ENCODE results near the gene NRP1.

Gene NRP1

GRCh38 chr10:33349268-33349667, 14.8 kb upstream of the NRP1 start:
- DNase-seq (ENCODE audit: low spot score): no peak

DNA sequence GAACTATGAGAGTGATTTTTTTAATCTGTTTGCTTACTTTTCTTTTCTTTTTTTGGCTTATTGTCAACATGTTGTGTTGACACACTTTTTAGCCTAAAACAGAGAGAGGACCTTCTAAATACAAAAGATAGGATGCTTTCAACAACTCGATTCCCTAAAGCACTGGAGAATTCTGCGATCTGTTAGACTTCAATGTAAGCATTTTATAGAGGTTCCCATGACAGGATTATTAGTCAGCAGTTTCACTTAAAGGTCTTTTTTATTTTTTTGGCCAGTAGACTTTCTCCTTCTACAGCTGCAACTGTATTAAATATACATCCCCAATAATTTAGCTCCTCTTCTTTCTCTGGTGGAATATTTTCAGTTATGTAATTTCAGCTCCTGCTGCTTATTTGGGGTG, 12.7 kb upstream of the NRP1 start:
- no peak for DNase-seq (ENCODE audit: low spot score)

DNA sequence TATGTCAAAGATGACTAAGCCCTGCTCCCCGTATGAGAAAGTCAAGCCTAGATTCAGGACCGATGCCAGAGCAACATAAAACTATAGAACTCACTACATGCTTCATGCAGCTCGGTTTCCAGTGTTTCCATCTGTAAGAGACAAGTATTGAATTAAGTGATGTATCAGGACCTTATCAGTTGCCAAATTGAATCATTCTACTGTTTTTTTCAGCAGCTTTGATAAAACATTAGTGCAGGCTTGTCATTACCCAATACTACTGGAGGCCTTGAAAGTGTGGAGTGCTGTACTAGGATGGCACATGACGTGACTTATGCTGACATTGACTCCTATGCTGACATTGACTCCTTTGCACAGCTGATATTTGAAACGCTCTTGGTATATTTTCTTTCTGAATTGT, 10.8 kb upstream of the NRP1 start:
- no peak for DNase-seq (ENCODE audit: low spot score)

GRCh38 chr10:33344676-33345075, 10.2 kb upstream of the NRP1 start:
- DNase-seq (ENCODE audit: low spot score): no peak

DNA sequence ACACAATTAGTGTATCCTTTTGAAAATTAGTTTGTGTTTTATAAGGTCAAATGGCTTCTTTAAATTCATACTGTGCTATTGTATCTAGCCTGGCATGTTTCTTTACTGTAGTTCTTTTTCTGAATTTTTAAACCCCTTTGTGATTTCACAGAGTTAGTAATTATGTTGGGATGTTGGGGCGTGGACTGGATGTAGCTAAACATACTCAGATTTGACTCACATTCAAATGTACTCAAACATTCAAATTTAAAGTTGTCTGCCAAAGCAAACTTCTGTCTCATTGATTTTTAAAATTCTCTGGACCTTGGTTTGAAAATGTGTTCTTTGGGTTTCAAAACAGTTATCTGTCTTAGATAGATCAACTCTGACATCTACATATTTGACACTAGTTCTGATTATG, 7.2 kb upstream of the NRP1 start:
- no peak for DNase-seq (ENCODE audit: low spot score)

GRCh38 chr10:33337326-33337957, 3.0 kb upstream of the NRP1 start:
- DNase-seq (ENCODE audit: low spot score): no peak

GRCh38 chr10:33336582-33337325, 2.3 kb upstream of the NRP1 start:
- DNase-seq (ENCODE audit: low spot score): no peak

DNA sequence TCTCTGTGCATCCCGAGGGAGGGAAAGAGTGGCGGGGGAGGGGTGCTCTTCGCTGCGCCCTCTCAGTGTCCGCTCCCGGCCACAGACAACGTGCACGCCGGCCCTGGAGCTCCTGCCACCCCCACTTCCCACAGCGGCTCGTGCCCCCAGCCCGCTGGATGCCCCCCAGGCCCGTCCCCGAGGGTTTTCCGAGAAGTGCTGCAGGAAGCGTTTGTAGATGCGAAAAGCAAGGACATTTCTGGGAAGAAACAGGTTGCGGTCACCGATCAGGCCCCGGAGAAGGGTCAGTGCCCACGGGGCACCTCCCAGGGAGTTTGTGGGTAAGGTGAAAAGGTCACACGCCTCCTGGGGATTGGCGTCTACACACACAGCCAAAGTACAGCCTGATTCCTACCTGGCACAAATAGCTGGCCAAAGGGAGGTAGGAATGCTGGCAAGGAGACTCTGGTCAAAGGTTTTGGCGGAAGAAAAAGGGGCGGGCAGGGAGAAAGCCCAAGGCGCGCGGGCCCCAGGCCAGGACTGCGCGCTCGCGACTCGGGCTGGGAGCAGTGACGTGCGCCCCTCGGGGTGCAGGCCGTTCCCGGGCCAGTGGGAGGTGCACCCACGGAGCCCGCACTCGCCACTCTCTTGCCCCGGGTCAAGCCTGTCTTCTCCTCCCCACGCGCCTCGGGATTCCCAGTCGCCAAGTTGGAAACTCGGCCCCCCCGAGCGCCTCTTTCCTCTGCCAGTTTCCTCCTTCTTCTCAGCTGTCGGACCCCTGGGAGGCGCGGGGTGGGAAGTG, 1.5 kb upstream of the NRP1 start:
- no peak for DNase-seq (ENCODE audit: low spot score)

DNA sequence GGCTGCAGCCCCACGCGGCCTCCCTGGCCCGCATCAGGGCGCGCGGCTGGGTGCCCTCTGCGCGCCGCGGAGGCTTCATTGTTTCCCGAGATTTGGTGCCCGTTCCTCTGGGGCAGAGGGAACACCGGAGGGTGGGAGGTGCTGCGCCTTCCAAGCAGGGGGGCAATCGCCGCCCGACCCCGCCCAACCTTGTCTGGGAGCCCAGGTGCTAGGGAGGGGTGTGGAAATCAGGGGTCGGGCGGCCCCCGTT, 1.0 kb upstream of the NRP1 start:
- no peak for DNase-seq (ENCODE audit: low spot score)

DNA sequence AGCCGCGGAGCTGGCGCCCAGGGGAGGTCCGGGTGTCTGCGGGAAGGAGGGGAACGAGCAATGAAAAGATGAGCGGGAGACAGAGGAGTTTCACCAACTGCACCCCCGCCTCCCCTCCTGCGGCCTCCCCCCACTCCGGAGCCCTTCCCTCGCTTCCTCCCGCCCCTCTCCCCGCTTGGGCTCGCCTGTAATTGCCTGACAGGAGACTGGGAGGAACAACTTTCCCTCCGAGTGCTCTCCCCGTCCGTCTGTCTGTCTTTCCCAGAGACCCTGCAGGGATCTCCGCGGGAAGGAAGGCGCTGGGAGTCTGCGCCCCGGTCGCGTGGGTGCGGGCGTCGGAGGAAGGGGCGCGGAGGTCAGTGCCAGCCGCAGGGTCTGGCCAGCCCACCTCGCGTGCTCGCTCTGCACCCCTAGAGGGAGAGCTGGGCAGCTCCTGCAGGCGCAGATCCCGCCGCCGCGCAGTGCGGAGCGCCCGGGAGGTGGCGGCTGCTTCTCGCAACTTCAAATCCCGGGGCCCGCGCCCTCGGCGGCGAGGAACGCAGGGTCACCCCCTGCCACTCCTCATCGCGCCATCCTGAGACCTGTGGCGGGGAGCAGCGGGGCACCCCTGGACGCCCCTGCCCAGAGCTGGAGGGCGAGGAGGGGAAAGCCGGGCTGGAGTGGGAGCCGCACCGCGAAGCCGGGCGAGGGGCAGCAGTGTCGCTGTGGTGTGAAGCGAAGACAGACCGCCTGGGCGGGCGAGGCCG, 511 bp upstream of the NRP1 start:
- no peak for DNase-seq (ENCODE audit: low spot score)

- no peak for DNase-seq (ENCODE audit: low spot score)
Measured at GRCh38 chr10:33333260-33334101, 986 bp downstream of the NRP1 start.

GRCh38 chr10:33332183-33333065, 2.0 kb downstream of the NRP1 start:
- DNase-seq (ENCODE audit: low spot score): no peak

DNA sequence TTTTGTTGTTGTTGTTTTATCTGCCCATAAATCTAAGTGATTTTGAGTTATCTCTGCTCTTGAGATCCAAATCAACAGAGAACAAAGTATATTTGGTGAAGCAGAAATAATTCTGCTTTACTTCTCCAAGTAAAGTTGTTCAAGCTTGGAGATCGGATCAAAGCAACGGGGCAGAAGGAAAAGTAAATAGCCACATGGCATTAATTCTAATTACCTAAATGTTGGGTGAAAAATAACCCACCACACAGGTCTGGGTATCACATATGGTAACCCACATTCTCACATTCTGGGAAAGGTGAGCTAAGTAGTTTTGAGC, 3.1 kb downstream of the NRP1 start:
- no peak for DNase-seq (ENCODE audit: low spot score)

GRCh38 chr10:33330543-33331378, 3.7 kb downstream of the NRP1 start:
- DNase-seq (ENCODE audit: low spot score): peak; percentile 21

DNA sequence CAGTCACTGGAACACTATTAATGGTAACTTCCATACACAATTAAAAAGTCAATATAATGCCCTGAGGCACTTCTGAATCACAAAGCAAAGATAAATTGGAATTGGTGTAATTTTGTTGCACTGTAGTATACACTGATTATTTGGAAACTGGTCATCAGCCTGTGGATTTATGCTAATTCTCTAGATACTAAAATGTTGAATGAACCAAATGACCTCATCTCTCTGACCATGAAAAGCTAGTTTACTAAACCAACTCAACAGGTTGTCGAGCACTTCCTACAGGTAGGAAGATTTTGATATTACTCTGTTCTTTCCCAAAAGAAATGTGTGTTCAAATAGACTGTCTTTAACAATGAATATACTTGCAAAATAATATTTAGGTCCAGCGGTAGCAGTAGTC, 5.3 kb downstream of the NRP1 start:
- no peak for DNase-seq (ENCODE audit: low spot score)

GRCh38 chr10:33328253-33328652, 6.2 kb downstream of the NRP1 start:
- no peak for DNase-seq (ENCODE audit: low spot score)

- DNase-seq (ENCODE audit: low spot score): no peak
Measured at GRCh38 chr10:33327751-33328150, 6.7 kb downstream of the NRP1 start.

GRCh38 chr10:33326933-33327332, 7.5 kb downstream of the NRP1 start:
- DNase-seq (ENCODE audit: low spot score): no peak

DNA sequence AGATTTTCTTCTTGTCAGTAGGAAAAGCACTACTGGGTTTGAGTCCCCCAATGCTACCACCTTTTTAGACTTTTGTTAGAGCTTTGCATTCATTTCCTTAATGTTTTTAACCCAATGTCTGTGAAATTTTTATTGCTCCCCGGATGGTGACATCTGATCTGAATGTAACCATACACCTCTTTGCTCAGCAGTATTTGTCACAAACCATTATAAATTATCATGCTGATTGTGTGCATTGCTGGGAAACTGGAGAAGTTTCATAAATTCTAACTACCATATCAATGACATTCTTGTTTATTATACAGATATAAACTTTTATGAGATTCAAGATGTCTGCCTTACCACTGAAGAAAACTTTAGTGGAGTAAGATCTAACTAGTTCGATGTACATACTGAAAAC, 8.5 kb downstream of the NRP1 start:
- DNase-seq (ENCODE audit: low spot score): no peak

DNA sequence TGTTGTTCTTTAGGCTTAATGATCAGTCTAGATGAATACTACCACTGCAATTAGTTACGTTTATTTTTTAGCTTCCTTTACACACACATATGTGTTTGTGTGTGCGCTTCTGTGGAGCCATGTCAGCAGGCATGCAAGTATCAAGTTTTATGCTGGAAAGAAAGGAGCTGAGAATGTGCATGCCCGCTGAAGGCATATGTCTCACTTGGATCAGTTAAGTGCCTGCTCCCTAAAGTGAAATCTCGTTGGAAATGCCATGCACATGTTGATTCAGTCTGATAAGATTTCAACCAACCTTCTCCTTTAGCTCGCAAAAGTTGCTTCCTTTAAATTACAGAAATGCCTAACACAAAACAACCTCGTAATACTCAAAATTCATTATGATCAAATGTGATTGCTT, 10.7 kb downstream of the NRP1 start:
- DNase-seq (ENCODE audit: low spot score): no peak

Measured in hematopoietic multipotent progenitor cell treated with erythropoietin and hydrocortisone succinate and interleukin-3 and kit ligand, for 17 days (in vitro differentiated cells).